A204.1 (cell line): ENCODE measurements around the gene KCNT1.

Source experiments
- FAIRE-seq: peaks from 2 replicates; lab custom pipeline; 2012; peaks lifted over from hg19 to GRCh38; lab: Jason Lieb, UNC

KCNT1 gene

GRCh38 chr9:135802876-135803419 lies 101.0 kb downstream of the KCNT1 start:
- no peak for FAIRE-seq

- FAIRE-seq, result no peak
Observed at GRCh38 chr9:135803441-135803840, 101.5 kb downstream of the KCNT1 start.

GRCh38 chr9:135804581-135805421 lies 102.8 kb downstream of the KCNT1 start:
- FAIRE-seq, result no peak

DNA sequence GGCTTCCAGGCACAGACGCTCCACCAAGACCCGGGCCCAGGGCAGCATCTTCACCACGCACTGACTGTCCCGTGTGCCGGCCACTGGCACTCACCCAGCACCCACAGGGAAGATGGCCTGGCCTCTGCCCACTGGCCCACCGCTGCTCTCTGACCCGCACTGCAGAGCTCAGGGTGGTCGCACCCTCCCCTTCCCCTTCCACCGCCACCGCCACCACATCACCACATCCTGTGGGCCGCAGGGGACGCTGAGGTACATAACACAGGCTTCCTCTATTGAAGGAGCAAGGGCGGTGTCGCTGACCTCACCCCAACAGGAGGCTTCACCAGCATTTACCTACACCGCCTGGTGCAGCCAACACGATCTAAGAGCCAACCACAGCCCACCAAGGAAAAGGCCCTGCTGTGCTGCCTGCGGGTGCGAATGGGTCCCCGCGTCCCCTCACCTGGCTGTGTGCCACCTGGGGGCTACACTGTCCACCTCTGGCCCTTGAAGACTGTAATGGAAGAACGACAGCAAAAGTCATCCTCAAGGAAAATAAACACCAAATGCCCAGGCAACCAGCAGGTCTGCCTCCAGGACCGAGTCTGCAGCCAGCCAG lies 103.5 kb downstream of the KCNT1 start:
- no peak for FAIRE-seq

DNA sequence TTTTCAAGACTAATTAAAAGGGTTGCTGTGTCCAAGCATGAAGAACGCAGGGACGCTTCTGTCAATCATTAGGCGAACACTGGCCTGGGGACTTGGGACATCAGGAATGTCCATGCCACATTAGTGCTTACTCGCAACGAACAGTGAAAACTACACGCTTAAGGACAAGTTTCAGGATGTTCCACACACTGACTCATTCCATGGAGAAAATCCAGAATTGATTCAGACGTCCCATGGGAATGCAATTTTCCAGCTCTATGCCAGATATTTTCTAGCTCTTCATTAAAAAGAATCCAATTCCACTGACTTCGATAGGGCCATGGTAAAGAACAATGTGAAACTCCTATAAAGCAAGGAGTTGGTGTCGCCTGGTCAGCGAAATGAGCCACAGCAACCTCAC lies 107.2 kb downstream of the KCNT1 start:
- FAIRE-seq, result no peak

GRCh38 chr9:135810806-135811575 lies 109.0 kb downstream of the KCNT1 start:
- no peak for FAIRE-seq

DNA sequence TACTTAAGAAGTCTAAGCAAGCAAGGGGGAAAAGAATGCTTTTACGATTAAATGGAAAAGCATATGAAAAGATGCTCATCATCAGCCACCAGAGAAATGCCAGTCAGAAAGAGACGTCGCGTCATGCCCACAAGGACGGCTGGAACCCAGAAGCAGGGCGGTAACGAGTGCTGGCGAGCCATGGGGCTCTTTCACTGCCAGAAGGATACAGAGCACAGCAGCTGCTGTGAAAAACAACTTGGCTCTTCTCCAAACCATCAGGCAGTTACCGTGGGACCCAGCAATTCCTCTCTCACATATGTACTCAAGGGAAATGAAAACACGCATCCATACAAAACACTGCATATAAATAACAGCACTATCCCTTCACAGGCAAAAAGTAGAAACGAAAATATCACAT lies 109.8 kb downstream of the KCNT1 start:
- FAIRE-seq, result no peak

DNA sequence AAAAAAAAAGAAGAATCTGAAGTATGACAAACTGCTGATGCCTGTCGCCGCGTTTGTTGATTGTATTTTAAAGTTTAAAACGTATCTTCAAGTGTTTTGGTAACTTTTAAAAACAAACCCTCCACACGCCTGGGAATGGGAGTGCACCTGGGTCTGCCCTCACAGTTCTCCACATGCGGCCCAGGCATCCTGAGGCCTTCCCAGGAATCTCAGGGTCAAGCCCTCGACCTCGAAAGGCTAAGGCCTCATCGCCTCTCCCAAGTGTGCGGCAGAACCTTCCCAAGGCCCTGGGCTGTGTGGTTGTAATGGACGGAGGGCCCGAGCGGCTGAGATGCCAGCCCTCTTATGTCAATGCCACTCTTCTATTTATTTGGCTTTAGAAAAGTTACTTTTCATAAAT lies 111.0 kb downstream of the KCNT1 start:
- FAIRE-seq, result no peak

GRCh38 chr9:135813671-135814290 lies 111.8 kb downstream of the KCNT1 start:
- no peak for FAIRE-seq

DNA sequence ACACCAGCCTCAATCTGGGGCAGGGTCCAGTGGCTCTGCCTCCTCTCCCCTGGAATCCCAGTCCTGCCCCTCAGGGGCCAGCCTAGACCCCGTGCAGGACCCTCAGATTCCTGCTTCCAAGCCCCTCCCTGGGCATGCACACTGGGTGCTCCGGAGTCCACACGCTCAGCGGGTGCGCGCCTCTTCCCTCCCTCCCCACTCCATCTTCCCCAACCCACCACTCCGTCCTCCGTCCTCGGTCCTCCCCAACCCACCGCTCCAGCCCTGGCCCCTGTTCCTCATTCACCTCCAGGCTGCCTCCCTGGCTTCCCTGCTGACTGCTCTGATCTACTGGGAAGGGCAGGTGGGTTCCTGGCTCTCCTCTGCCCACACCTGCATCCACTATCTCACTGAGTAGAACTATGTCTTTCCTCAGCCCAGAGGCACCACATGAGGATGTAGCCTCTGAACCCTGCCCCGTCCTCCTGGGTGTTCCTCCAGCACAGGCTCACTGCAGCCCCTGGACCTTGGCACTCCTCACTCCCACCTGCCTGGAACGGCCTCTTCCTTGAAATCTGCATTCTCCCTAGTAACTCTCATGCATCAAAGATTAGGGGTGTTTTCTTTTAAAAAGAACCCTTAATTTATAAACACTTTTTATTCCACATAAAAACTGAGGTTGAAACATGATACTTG lies 112.6 kb downstream of the KCNT1 start:
- FAIRE-seq, result no peak

- no peak for FAIRE-seq
Observed at GRCh38 chr9:135815413-135815812, 113.4 kb downstream of the KCNT1 start.

DNA sequence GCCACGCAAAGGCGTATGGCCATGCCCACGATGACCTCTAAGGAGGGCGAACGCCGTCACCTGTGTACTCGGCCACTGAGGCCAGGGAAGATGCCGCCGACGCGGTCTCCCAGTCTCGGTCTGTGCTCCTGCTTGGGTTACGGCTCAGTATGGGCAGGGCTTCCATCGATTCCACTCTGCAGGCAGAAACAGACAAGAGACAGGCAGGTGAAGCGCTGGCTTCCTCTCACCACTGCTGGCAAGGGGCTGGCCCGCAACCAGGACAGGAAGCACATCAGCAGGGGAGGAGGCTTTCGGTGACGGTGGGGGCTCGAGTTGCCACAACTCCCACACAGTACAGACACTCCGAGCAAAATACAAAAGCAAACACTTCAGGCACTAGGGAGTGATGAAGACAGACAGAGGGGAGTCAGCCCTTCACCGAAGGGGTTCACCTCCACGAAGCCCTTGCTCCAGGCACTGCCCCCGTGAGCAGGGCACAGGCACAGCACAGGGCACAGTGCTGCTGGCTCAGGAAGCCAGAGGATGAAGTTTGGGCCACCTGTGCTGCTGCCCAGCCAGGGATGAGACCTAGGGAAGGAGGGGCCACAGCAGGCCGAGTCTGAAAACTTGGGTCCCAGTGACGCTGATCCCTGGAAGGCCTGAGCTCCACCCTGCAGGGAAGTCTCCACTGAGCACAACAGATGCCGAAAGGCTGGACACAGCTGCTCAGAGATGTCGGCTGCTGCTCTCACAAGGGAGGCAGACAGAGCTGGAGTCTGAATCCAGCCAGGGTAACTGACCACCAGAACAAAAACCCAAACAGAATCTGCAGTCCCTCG lies 114.1 kb downstream of the KCNT1 start:
- no peak for FAIRE-seq

- no peak for FAIRE-seq
Observed at GRCh38 chr9:135816651-135816970, 114.6 kb downstream of the KCNT1 start.

- no peak for FAIRE-seq
Observed at GRCh38 chr9:135817951-135818717, 116.1 kb downstream of the KCNT1 start.

DNA sequence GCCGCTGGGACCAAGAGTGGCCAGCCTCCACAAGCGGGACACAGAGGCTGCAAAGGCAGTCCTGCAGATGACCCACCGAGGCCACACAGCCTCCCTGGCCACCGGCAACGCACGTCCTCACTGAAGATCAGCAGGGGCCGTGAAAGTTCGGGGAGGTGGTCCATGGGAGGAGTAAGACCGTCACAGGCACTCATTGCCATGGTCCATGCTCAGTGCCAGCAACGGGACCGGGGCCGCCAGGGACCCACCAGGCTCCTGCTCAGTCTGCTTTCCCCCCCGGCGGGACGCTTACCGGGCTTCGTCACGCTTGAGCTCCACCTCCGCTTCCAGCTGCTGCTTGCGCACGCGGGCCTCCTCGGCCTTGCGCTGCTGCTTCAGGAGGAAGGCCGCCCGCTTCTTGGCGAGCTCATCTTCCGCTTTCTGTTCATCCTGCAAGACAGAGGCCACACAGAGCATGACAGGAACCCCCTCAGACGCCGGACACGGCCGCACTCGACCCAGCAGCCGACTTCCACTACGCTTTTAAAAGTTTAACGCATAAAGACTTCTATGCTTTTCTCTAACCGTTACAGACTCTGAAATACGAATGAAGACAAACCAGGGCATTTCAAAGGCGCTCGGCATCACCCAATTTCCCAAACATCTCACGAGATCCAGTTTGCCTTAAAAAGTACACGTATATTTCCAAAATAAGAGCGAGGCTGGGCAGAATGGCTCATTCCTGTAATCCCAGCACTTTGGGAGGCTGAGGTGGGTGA lies 116.9 kb downstream of the KCNT1 start:
- FAIRE-seq, result no peak

DNA sequence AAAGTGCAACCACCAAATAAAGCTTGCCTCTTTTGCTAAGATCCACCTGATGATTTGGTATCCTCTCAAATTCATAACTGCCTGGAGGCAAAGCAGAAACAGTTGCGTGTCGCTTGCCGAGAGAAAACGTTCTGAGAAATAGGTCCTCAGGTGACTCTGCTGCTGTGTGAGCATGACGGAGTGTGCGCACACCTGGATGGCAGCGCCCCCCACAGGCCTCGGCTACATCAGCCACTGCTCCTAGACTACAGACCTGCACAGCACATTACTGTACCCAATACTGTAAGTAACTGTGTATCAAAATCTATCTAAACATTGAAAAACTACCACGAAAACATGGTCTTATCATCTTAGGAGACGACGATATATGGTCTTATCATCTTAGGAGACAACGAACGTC lies 117.9 kb downstream of the KCNT1 start:
- FAIRE-seq, result no peak

DNA sequence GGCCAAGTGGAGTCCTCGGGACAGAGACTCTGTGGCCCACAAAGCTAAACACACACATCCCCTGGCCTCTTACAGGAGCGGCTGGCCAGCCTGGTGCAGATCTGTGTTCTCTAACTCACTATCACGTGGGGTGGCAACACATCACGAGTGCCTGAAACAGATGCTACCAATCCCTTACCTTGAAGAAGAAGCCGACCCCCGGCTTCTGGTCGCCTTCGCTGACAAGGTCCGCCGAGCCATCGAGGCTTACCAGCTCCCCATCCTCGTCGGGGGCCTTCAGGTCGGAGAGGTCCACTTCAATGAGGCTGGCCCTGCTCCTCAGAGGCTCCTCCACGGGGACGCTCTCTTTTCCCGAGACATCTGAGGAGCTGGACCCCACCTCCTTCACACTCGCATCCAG lies 118.7 kb downstream of the KCNT1 start:
- no peak for FAIRE-seq

GRCh38 chr9:135821116-135821515 lies 119.1 kb downstream of the KCNT1 start:
- no peak for FAIRE-seq

DNA sequence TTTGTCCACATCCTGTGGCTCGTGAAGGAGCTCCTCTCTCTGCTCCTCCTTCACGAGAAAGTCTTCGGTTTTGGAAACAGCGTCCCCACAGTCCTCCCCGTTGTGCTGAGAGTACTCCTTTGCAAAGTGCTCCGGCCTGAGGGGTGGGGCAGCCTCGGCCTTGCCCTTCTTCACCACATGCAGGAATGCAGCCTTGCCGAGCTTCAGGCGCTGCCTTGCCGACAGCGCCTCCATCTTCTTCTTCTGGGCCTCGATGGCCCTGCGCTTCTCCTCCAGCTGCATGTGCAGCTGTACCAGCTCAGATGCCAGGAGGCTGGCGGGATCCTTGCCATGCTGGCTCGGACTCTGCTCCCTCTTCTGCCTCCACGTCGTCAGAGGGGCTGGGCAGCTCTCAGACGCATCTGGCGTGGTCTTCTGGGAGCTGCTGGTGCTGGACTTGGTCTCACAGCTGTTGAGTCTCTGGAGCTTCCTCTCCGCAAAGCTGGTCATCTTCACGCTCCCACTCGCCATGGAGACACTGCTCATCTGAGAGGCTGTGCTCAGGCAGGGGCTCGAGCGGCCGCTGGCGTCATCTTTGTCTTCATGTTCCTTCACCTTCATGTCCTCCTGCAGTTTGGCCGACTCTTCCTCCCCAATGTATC lies 119.9 kb downstream of the KCNT1 start:
- FAIRE-seq, result no peak
